Left forelimb (tissue), 1 donor: Measurements from ENCODE around the gene CBFA2T3.

Source experiments
- DNase-seq: peaks from one replicate; pipeline ENCODE4 v3.0.0-alpha.2; 2018; ENCODE audit warnings: low spot score

CBFA2T3 gene

DNA sequence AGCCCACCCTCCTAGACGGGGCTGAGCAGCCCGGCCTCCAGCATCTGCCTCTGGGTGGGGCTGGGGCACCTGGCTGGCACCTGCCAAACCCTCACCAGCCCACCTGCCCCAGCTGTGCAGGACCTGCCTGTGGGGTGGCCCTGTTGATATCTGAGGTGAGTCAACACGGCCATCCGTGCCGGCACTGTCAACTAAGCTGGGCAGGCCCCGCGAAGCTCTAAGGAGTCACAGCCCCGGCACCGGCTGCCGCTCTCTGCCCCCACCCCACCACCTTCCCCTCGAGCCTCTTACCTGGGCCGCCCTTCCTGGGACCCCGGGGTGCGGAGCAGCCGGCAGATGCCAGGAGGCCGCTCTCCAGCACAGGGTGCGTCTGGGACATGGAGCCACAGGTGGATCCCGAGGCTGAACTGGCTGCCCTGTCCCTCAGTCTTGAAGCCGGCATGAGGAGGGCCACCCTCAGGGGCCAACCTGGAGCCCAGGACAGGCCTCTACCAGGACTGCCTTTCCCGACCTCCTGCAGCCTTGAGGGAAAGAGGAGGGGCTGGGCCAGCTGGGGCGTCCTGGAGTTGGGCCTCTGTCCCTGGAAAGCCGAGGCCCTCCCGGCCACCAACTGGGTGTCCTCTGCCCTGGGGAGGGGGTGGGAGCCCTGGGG lies 515 bp downstream of the CBFA2T3 start:
- no peak for DNase-seq

DNA sequence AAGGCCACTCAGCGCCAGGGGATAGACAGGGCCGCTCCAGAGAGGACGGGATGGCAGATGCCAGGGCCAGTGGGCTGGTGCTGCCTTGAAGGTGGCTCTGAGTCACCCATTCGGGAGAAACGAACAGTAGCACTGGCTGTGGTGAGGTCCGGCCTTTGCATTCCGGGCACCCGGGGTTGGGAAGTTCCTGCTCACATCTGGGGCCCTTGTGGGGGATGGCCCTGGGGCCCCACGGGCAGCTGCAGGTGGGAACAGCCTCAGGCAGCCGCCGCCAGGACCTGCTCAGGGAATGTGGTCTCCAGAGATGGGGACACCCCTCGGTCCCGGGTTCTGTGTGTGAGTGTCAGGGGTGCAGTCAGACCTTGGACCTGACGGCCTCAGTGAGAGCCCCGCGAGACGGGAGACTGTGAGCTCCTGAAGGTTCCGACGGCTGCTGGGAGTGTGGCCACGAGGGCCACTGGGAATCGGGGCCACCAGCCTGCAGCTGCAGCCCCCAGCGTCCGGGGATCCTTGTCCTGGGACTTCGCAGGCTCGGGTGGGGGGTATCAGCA lies 1.4 kb downstream of the CBFA2T3 start:
- DNase-seq, result no peak

DNA sequence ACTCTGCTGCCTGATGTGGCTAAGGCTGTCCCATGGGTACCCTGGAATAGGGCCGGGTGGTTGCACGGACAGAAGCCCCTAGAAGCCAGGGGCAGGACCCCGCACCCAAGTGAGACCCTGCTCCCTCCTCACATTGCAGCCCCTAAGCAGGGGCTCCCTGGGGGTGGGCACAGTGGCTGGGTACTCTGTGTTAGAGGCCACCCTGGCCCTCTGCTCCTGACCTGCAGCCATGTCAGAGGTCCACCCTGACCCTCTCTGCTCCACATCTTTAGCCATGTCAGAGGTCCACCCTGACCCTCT lies 2.1 kb downstream of the CBFA2T3 start:
- no peak for DNase-seq

DNA sequence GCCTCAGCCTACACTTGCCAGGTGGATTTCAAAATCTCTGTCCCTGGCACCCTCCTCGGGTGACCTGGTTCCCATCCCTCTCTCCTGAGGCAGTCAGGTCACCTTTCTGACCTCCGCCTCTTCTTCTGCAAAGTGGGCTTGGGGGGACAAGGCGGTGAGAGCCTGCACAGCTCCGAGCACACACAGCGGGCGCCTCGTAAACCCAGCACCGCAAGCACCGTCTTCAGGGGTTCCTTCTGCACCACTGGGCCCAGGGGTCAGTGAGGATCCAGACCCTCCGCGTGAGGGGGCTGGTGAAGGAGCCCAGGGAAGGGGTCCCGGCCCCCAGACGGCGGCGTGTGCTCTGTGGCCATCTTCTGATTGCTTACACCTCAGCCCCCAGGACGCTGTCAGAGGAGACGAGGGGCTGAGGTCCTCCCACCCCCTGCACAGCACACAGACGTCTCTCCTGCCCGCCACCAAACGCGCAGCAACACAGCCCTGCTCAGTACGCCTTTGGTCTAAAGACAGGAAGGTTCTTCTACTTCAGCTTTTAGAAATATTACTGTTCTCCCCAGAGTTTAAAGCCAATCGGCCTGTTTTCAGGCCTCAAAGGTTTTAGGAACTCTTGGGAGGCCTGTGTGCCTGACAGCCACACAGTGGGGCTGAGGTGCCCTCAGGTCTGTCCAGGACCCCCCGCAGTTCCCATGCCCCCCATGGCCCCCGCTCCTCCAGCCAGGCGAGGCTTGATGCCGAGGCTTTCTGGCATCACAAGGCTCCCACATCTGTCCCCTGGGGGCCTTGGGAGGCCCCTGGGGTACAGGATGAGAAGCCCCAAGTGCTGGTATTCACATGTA lies 2.7 kb downstream of the CBFA2T3 start:
- no peak for DNase-seq

DNA sequence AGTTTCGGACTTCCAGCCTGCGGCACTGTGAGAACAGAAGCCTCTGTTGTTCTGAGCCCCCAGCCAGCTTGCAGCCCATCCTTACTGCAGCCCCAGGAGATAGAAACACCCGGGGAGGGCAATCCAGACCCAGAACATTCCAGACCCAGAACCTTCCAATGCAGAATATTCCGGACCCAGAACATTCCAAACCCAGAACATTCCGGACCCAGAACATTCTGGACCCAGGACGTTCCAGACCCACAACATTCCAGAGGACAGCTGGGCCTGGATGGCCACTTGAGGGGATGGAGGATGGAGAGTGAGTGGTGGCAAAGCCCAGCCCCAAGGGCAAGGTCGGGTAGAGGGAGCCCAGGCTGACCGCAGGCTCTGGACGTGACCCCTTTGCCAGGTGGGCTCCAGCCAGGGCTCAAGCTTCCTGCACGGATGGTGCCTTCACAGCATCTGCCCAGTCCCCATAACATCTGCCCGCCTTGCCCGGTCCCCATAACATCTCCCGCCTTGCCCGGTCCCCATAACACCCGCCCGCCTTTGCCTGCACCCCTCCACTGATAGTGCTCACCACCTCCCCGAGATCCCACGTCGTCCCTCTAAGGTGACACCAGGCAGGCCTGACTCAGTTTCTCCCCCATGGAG lies 3.5 kb downstream of the CBFA2T3 start:
- DNase-seq, result no peak

DNA sequence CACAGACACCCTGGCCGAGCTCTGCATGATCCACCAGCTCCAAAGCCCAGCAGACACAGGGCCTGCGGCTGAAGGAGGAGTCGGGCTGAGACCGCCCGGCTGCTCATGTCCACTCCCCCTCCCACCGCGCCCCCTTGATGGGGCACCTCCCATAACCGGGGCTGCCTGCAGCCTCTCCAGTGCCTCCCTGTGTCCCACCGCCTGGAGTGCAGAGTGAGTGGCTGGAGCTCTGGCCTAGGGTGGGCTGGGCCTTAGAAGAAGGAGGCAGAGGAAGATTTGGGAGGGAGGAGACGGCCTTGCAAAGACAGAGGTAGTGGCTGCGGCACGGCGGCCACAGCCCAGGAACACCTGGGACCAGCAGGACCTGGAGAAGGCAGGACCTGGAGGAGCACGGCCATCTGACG lies 4.0 kb downstream of the CBFA2T3 start:
- no peak for DNase-seq

DNA sequence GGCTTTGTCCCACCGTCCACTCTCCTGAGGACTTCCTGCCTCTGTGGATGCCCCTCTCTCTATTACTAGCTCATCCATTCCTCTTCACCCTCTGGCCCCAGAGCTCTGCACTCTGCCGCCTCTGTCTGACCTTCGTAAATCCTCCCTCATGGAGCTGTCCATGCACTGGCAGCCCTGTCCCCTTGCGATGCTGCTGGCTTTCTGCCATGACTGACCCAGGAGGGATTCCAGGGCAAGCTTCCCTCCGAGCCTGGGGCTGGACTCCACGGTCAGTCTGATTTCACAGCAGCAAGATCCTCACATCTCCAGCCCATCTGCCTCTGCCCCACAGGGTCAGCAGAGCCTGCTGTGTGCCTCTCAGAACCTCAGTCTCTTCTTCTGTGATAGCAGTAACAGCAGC lies 4.7 kb downstream of the CBFA2T3 start:
- DNase-seq, result no peak

DNA sequence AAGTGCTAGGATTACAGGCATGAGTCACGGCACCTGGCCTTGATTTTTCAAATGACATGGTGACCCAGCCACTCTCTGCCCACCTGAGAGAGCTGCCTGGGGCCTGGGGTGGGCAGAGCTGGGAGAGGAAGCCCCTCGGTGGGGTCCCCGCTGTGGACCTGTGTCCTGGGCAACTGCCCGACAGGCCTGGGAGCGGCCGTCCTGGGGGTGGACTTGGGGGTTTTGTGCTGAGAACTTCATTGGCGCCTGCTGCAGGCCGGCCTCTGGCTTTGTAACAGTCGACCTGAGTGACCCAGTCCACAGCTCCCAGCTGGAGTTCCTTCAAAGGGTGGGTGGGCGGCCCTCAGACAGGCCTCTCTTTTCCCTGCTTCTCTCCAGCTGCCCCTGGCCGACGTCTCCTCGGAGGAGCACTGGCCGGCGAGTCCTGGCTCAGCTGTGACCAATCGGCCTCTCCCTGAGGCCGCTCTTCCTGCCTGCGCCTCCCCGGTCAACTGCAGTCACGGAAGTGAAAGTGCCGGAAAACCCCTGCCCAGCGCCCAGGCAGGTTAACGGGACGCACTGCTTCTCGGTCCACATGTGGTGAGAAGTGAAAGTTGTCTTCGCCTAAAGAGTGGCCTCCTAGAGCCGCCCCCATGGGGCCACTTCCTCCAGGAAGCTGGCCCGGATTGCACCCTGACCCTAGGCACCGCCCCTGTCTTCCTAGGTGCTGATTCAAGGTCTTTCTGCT lies 5.5 kb downstream of the CBFA2T3 start:
- no peak for DNase-seq

DNA sequence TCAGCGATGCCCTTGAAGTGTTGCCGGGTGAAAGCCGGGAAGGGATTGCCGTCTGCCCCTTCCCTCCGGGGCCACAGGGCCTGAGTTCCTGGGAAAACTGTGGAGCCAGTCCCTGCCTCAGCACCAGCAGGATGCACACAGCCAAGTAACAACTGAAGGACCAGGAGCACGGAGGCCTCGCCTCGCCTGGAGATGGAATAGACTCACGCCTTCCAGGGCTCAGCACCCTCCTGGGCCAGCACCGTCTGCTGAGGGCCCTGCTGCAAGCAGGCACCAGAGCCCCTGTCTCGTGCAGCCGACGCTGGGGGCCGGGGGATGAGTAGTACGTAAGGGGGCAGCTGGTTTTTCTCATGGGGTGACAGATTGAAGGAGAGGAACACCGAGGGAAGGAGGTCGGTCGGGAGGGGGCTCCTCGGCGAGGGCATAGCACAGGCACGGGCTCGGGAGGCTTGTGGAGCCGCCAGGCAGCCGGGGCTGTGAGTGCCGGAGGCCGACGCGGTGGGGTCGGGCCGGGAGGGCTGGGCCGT lies 6.4 kb downstream of the CBFA2T3 start:
- no peak for DNase-seq

DNA sequence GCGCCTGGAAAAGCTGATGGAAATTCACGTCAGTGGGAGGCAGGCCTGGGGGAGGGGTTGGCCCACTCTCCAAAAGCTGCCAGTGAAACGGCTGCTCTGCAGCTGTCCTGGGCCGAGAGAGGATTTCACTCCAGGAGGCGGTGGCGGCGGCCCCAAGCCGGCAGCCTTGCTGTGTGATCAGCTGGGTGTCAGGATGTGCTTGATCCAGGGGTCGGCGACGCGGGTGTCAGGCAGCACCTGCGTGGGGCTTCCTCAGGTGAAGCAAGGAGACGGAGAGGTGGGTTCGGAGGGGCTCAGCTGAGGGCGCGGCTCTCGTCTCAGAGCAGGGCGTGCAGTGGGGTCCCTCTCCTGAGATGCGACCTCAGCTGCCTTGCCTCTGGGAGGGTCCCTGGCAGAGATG lies 7.0 kb downstream of the CBFA2T3 start:
- DNase-seq, result no peak

DNA sequence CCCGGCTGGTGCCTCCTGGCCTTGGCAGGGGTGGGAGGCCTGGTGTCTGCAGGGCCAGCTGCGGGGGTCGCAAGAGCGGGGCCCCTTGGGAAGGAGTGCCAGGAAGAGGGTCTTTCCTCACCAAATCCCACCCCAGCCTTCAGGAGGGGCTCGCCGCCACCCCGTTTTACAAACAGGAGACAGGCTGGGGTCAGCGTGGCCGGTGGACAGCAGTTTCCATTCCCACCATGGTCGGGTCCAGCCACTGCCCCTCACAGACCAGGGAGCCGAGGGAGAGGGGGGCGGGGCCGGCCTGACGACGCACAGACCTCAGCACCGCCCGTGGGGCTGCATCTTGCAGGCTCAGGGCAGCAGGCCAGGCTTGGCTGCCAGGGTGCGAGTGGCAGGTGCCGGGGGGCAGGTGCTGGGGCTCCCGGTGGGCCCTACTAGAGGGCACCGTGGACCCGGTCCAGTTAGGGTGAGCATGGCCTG lies 7.6 kb downstream of the CBFA2T3 start:
- DNase-seq, result no peak

DNA sequence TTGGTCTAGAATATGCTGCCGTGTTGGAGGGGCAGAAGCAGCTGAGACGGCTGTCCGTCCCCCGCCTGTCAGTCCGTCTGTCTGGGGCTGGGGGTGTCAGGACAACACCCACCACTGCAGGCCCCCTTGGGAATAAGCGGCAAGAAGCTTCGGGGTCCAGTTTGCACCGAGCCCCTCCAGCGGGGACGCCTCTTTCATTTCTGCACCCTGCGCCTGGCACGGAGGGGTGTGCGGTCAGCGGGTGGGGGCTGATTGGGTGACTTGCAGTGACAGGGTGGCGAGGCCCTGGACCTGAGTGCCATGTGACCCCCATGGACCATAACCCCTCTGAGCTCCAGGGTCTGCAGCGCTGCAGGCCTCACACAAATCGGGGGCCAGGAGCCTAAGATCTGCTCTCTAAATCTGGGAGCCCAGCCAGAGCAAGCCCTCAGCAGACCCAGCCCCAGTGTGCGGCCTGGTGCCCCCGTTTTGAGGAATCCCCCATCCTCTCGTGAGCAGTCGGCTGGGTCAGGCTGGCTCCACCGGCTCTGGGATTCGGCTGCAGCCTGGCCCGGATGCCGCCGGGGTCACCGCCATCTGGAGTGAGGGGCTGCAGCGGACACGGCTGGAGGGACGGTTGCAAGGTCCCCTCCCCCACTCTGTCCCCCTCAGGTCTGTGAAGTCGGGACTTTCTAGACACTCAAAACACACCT lies 8.3 kb downstream of the CBFA2T3 start:
- no peak for DNase-seq

DNA sequence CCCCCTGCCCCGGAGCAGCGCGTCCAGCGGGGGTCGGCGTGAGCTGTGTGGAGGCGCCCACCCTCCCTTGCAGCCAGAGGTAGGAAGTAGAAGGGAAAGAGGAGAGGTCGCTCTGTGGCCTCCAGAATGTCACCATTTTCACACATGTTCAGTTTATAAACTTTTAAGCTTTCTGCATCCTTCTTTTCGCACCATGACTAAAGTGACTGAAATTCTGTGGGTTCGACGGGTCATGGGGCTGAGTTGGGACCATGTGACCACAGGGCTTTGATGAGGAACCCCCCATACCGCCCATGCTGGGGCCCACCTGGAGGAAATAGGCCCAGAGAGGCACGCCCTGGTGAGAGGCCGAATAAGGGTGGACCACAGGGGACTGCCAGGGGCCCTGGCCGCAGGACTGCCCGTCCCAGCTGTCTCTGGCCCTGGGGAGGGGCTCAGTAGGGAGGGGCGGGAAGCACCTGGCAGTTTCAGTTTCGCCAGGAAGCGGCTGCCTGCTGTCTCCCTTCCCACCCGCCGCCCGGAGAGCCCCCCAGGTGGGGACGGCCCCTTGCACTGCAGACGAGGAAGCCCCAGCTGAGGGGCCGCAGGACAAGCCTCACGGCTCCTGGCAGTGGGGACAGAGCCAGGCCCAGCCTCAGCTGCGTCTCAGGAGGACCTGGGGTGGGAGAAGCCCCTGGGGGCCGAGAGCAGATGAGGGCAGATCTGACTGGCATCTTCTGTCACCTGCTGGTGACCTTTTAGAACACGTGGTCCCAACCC lies 9.0 kb downstream of the CBFA2T3 start:
- no peak for DNase-seq

DNA sequence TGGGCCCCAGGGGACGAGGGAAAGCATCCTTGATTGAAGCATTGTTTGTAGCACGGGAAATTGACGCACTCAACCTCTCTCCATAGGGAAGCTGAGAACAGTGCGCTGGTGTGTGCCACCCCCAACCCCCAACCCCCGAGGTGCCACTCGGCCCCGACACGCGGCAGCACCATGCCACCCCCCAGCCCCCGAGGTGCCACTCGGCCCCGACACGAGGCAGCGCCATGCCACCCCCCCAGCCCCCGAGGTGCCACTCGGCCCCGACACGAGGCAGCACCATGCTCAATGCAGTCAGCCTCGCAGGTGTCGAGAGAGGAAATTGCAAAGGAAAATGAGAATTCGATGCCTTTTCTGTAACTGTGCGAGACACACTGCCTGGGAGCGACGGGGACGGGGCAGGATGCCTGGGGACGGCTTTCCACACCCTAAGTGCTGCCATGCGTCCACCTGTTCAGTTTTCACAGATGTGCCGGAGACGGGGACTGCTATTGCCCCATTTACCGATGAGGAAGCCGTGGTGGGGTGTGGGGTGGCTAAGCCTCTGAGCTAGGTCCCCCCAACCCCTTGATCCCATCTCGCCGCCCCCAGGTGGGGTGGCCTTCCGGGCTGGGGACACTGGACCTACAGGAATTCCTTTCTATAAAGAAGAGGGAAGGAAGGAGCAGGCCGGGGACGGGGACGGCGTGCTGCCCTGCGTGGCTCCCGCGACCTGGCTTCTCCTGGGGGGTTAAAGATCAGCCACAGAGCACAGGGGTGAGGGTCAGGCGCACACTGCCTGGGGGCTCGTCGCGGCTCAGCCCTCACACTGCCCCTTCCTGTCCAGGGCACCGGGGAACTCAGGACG lies 9.8 kb downstream of the CBFA2T3 start:
- DNase-seq, result no peak

DNA sequence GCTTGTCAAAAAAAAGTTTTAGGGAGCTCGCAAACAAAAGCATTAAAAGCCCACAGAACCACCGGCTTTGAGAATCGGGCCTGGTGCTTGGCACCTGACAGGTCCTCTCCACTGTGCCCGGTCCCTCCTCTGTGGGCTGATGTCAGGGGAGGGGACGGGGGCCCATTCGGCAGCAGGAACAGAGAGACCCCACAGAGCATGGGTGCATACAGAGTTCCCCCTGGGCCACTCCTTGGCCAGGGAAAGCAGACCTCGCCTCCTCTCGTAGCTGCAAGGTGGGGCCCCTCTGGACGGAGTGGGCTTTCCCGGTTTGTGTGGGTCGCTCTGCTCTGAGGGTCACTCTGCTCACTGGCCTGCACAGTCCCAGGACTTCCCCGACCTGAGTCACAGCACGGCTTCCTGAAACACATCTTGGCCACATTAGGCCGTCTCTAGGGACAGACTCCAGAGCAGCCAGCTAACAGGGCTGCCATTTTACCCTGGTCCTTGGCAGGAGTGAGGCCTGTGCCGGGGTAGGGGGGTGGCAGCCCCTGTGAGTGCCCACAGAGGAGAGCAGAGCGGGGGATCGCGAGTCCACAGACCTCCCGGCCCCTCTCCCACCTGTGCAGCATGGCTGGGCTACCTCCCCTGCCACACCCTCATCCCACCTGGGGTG lies 11.1 kb downstream of the CBFA2T3 start:
- no peak for DNase-seq

DNA sequence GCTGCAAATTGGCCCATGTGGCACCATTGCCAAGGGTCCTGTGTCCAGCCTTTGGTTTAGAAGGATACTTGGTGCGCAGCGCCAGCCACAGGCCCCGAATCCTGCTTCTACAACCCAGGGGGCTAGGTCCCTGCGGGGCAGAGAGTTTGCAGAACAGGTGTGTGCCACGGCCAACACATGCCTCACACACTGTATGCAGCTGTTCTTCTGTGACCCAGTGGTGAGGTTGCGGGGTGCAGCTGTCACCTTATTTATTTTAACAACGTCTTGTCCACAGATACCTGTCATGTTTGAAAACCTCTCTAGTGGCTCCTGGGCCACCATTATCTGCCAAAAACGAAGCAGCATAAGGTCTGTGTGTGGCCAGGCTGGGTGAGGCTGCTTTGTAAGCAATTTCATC lies 11.6 kb downstream of the CBFA2T3 start:
- DNase-seq, result no peak

DNA sequence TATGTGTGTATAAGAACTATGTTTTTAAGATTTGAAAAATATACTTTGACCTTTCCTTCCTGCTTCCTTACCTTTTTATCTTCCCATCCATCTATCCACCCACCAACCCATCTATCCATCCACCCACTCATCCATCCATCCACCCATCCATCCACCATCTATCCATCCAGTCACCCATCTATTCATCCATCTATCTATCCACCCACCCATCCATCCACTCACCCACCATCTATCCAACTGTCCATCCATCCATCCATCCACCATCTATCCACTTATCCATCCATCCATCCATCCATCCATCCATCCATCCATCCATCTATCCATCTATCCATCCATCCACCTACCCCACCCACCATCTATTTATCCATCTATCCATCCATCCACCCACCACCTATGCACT lies 12.4 kb downstream of the CBFA2T3 start:
- DNase-seq, result no peak

DNA sequence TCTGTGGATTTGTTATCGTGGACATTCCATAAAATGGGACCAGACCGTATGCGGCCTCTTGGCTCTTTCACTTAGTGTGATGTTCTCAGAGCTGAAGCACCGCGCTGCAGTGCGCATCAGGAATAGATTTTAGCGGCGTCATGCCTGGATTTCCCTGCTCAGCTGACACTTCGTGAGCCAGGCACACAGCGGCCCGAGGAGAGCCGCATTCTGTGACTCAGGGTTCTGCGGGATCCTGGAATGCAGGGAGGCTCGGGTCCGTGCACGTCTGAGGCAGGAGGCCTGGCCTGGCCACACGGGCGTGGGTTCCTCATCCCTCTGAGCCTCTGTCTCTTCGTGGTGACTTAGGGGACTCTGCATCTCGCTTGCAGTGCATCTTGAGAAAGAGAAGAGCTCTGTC lies 13.4 kb downstream of the CBFA2T3 start:
- no peak for DNase-seq

DNA sequence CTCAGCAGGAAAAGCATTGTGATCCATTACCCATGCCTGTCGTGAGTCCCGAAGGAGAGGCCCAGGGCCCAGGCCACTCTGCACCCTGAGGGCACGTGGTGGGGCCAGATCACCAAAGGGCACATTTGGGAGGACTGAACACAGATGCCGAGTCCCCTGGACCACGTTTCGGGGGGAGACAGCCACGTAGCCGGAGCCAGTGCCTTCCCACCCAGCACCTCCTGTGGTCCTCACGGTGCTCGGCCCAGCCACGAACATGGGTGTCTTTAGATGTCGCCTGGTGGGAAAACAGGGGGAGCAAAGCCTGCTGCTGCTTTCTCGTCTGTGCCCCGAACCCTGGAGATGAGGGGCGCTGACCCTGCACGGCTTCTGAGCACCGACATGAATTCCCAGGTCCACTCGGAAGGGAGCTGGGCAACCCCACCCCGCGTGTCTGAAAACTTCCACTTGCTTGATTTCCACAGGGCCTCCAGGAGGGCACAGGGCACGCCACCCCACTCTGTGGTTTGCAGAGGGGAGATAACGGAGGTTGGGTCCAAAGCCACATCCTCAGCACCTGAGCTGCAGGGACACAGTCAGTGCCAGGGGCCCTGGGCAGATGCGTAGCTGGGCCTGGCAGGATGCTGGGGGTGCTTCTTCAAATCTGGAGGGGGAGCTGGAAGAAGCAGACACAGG lies 14.4 kb downstream of the CBFA2T3 start:
- DNase-seq, result no peak
